Skeletal muscle satellite cell (primary cell): ENCODE results near the gene RIN3.

Experiments used
- H3K27me3 ChIP-seq: 2 replicates; pipeline ENCODE4 v1.7.0; 2013; ENCODE audit warnings: low read length; ENCODE audit not compliant: control insufficient read depth, insufficient read depth
- H3K36me3 ChIP-seq: 2 replicates; pipeline ENCODE4 v1.7.0; 2013; ENCODE audit warnings: mild to moderate bottlenecking, control low read depth, low read length; ENCODE audit not compliant: insufficient read depth
- H3K4me1 ChIP-seq: 2 replicates; pipeline ENCODE4 v1.7.0; 2013; ENCODE audit warnings: low read length; ENCODE audit not compliant: control insufficient read depth, insufficient read depth
- H3K4me2 ChIP-seq: 2 replicates; pipeline ENCODE4 v1.7.0; 2013; ENCODE audit warnings: mild to moderate bottlenecking, low read length
- H3K4me3 ChIP-seq: 2 replicates; pipeline ENCODE4 v1.7.0; 2013; ENCODE audit warnings: low read length
- H3K9ac ChIP-seq: 2 replicates; pipeline ENCODE4 v1.7.0; 2013; ENCODE audit warnings: mild to moderate bottlenecking, low read depth, low read length, moderate library complexity
- H3K9me3 ChIP-seq: replicated peaks from 2 replicates; pipeline ENCODE4 v1.7.0; 2013; ENCODE audit warnings: mild to moderate bottlenecking, control low read depth, low read length

Gene RIN3

GRCh38 chr14:92513966-92514843 is 624 bp downstream of the RIN3 start:
- peaks cover 24% of the 10 kb centered on the region for H3K4me1 ChIP-seq
- no peaks in the 10 kb centered on the region for H3K36me3 ChIP-seq
- peak overlapping the region; percentile 92 for H3K4me2 ChIP-seq
- no peaks in the 10 kb centered on the region for H3K9me3 ChIP-seq
- peak overlapping the region; percentile 86 for H3K4me3 ChIP-seq
- H3K9ac ChIP-seq = peak overlapping the region; percentile 94
- no peaks in the 10 kb centered on the region for H3K27me3 ChIP-seq

DNA sequence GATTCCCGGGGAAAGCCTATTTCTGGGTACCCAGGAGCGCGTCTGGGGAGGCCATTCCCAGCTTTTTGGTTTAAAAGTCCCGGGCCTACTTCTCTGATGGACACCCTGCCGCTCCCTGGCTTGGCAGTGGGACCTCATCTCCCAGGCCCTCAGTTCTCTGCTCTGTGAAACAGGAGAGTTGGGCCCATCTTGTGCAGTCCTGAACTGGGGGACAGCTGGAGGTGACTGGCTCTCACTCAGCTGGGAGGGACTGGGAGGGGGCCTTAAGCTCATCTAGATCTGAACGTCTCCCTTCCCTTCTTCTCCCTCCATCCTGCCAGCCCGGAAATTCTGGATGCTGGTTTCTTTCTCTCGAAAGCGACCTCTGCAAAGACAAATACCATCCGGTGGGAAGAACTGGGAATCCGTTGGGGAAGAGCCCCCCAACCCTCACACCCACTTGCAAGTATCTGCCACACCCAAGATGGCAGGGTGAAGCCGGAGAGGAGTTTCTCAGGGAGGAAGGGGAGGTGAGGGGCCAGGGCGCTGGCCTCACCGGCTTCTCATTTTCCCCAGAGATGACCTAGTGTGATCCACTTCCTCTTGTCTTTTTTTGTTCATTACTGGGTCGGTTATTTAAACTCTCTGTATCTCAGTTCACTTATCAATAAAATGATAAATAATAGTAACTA is 1.4 kb downstream of the RIN3 start:
- Histone ChIP-seq H3K4me3 (peak overlapping the region; percentile 86), H3K4me1 (peaks cover 24% of the 10 kb centered on the region), H3K9ac (peak overlapping the region; percentile 94), H3K27me3 (no peaks in the 10 kb centered on the region), H3K36me3 (no peaks in the 10 kb centered on the region), H3K4me2 (peak overlapping the region; percentile 92), H3K9me3 (no peaks in the 10 kb centered on the region)

DNA sequence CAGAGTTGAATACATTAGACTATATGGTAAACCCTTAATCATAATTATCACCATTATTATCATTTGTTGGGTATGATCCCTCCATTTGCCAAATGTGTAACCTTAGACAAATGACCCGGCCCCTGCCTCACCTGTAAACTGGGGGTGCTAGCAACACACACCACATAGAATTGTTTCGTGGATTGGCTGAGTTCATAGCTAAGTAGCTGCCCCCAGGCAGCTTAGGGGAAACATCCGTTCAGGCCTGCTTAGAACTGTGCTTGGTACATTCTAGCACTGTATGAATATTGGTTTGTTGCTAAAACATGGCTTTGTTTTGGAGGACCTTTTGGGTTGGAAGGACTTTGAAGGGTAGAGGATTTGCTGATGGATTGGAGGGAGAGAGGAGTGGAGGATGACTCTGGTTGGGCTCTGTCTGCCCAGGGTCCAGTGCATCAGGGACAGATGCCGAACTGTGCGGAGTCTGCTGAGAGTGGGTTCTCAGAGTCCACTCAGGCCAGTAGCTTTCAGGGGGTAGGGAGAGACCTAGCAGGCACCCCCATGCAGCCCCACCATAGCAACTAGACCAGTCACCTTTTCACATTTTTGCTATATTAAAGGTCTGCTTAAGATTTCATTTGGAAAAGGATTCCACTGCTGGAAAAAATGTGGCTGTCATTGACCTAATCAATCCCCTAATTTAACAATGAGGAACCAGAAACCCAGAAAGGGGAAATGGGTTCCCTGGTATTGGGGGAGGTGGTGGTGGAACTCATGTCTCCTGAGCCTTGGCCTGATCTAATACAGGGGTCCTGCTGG is 2.2 kb downstream of the RIN3 start:
- H3K4me3 ChIP-seq = no peak overlapping the region
- H3K4me1 ChIP-seq = peaks cover 23% of the 10 kb centered on the region
- no peaks in the 10 kb centered on the region for H3K9me3 ChIP-seq
- H3K27me3 ChIP-seq = no peaks in the 10 kb centered on the region
- H3K9ac ChIP-seq = peak overlapping the region; percentile 94
- peak overlapping the region; percentile 92 for H3K4me2 ChIP-seq
- no peaks in the 10 kb centered on the region for H3K36me3 ChIP-seq

DNA sequence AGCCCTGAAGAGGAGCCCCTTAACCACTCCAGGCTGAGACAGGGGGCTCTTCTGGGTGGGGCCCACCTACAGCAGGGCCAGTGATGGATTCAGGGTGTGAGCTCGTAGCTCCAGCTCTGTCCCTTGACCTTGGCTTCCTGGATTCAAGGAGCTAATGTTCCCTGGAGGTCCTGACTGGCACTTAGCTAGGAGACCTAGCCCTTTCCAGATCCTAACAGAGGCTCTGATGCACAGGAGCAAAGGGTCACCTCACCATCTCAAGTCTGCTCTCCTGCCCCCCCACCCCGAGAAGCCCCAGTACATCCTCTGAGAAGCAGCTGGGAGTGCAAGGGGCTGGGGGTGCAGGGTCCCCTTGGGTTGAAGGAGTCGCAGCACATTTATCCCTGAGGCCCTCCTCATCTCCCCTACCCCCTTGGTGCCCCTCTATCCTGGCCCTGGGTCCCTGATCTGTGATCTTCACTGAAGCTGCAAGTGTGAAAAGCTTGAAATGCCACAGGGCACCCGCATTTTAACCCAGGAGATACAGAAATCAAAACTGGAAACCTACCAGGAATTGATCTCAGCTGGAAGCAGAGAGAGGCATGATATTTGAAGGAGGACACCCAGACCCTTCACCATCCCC is 2.9 kb downstream of the RIN3 start:
- H3K27me3 ChIP-seq = no peaks in the 10 kb centered on the region
- H3K4me3 ChIP-seq = no peak overlapping the region
- no peaks in the 10 kb centered on the region for H3K36me3 ChIP-seq
- H3K4me2 ChIP-seq = no peak overlapping the region
- peaks cover 16% of the 10 kb centered on the region for H3K4me1 ChIP-seq
- H3K9ac ChIP-seq = no peak overlapping the region
- no peaks in the 10 kb centered on the region for H3K9me3 ChIP-seq

GRCh38 chr14:92516966-92517506 is 3.5 kb downstream of the RIN3 start:
- Histone ChIP-seq H3K4me1 (peaks cover 12% of the 10 kb centered on the region), H3K9me3 (no peaks in the 10 kb centered on the region), H3K4me2 (no peak overlapping the region), H3K4me3 (no peak overlapping the region), H3K9ac (no peak overlapping the region), H3K36me3 (no peaks in the 10 kb centered on the region), H3K27me3 (no peaks in the 10 kb centered on the region)

DNA sequence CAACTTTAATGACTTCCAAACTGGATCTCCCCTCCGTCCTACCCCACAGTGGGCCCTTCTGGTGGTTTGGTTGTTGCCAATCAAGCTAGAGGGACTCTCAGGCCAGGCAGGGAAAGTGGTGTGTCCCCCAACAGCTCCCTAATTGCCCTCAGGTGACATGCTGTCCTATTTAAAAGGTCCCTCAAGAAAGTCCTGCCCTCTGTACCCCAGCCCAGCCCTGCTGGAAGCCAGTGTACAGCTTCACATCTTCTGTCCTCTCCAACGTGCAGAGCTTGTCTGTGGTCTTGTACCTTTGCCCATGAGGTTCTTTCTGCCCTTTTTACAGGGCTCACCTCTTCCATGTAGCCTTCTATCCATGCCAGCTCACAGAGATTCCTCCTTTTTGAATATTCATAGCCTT is 4.2 kb downstream of the RIN3 start:
- no peak overlapping the region for H3K4me3 ChIP-seq
- no peak overlapping the region for H3K9ac ChIP-seq
- peaks cover 12% of the 10 kb centered on the region for H3K4me1 ChIP-seq
- no peaks in the 10 kb centered on the region for H3K36me3 ChIP-seq
- H3K4me2 ChIP-seq = no peak overlapping the region
- H3K9me3 ChIP-seq = no peaks in the 10 kb centered on the region
- H3K27me3 ChIP-seq = no peaks in the 10 kb centered on the region

DNA sequence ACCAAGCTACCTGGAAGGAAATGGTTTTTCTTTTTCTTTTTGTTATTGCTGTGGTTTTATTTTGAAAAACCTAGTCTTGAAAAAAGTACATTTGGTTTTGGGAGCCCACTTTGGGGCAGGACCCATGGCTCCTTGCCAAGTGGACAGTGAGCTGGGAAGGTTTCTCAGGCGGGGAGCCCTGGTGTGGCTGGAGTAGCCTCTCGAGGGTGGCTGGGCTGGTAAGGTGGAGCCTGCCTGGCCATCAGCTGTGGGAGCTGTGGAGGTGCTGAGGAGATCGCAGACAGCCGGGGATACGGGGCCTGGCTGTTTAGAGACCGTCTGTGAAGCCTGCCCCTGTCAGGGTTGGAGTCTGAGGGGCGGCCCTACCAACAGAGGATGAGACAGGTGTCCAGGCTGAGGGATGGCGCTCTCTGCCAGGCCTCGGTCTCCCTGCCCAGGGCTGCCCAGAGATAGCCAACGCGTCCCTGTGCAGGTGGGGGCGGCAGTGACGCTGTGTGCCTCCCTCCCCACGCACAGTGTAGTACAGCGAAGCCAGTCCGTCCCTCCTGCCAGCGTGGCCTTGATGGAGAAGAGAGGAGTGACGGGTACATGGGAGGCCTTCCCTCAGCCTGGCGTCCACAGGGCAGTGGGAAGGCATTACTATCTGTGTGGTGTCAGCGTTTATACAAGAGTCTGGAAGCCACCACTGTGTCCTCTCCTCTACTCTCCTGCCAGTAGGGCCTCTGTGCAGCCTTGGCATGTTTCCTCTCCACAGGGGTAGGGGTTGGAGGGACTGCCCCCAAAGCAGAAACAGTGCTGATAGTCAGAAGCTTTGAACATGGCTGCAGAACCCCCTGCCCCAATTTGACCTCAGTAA is 5.9 kb downstream of the RIN3 start:
- Histone ChIP-seq H3K4me2 (no peak overlapping the region), H3K27me3 (no peaks in the 10 kb centered on the region), H3K36me3 (no peaks in the 10 kb centered on the region), H3K4me3 (no peak overlapping the region), H3K4me1 (peaks cover 8% of the 10 kb centered on the region), H3K9ac (no peak overlapping the region), H3K9me3 (no peaks in the 10 kb centered on the region)

- Histone ChIP-seq H3K36me3 (no peaks in the 10 kb centered on the region), H3K4me3 (no peak overlapping the region), H3K9ac (no peak overlapping the region), H3K4me2 (no peak overlapping the region), H3K4me1 (no peaks in the 10 kb centered on the region), H3K9me3 (no peaks in the 10 kb centered on the region), H3K27me3 (no peaks in the 10 kb centered on the region)
Observed at GRCh38 chr14:92520102-92521057, 6.8 kb downstream of the RIN3 start.

DNA sequence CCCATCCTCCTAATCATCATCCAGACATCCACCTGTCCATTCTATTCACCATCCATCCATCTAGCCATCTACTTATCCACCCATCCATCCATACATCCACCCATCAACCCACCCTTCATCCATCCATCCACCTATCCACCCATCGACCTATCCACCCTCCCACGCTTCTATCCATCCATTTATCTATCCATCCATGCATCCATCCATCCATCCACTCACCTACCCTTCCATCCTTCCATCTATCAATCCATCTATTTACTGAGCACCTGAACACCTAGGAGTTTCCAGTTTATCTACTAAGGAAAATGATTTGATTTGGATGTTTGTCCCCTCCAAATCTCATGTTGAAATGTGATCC is 7.5 kb downstream of the RIN3 start:
- Histone ChIP-seq H3K36me3 (no peaks in the 10 kb centered on the region), H3K9ac (no peak overlapping the region), H3K4me1 (no peaks in the 10 kb centered on the region), H3K4me2 (no peak overlapping the region), H3K9me3 (no peaks in the 10 kb centered on the region), H3K27me3 (no peaks in the 10 kb centered on the region), H3K4me3 (no peak overlapping the region)

DNA sequence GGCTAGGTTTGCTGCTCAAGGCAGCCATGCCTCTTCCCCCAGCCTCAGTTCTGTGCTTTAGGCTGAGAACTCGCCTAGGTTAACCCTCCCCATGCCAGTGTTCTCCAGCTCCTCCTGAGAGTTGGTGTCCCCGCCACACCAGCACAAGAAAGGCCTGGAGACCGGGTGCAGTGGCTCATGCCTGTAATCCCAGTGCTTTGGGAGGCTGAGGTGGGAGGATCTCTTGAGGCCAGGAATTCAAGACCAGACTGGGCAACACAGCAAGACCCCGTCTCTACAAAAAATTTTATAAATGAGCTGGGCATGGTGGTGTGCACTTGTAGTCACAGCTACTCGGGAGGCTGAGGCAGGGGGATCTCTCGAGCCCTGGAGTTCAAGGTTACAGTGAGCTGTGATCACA is 10.2 kb downstream of the RIN3 start:
- H3K4me1 ChIP-seq = no peaks in the 10 kb centered on the region
- H3K4me3 ChIP-seq = no peak overlapping the region
- no peaks in the 10 kb centered on the region for H3K9me3 ChIP-seq
- no peaks in the 10 kb centered on the region for H3K27me3 ChIP-seq
- no peaks in the 10 kb centered on the region for H3K36me3 ChIP-seq
- no peak overlapping the region for H3K4me2 ChIP-seq
- H3K9ac ChIP-seq = no peak overlapping the region
